Esophagus mucosa (tissue), 1 donor: ENCODE results near the gene RPS21. TPM values are rescaled to one million over a fixed set of nuclear protein-coding genes. Genes with fewer than 3 reads are reported as not detected.
A peak's percentile ranks its signal among the peaks of the same experiment; 100 is the strongest.

Experiments
- ATAC-seq: fragments of 200-7000 bp; cut with Tn5 transposase; one replicate; pipeline ENCODE4 v1.9.1; 2020
- total RNA-seq: library from RNA; stranded (reverse); gene quantifications from one replicate; pipeline ENCODE4 v1.2.4, GENCODE V29; 2023
- donor health status: DM: yes; HTN: yes; CAD: no.

The RPS21 gene
- total RNA-seq, 1 donor from 2014 or later: 1,745 TPM

DNA sequence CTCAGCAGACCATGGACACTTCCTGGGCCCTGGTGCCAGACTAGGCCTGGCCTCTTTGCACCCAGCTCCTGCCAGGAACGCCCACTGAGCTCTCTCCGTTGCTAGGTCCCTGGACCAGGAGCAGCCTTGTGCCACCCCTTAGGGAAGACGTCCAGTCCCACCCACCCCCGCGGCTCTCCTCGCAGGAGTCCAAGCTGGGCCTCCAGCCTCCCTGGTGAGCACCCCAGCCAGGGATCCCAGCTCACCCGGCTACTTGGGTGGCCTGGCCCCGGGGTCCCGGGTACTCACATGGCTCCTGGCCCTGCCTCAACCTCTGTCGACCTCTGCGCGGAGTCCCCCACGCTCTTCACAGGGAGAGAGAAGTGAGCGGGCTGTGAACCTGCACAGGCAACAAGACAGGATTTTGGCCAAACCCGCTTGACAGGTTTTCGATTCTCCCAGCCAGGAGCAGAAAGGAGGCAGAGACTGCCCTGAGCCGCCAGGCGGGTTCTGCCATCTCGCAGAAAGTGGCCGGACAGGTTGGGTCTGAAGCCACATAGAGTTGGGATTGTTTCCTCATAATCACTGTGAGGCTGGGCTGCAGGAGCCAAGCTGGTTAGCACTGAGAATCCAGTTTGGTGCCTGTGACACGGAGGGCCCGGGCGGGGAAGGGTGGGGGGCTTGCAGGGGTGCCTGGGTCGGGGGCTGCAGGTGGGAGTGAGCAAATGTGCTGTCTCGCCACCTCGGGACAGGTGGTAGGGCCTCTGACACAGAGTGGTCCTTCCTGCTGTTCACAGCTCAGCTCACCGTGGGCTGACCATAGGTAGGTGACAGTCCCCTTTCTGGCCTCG lies 40.5 kb downstream of the RPS21 start, which contains the start of gene RBBP8NL:
TSS of gene RBBP8NL (minus strand) at position 368 of the 830 bp plus-strand sequence. CDS start 7,892 bp downstream, outside the sequence.
- ATAC-seq: peak; percentile 91

GRCh38 chr20:62428002-62428372 lies 41.1 kb downstream of the RPS21 start:
- ATAC-seq: peak; percentile 23

DNA sequence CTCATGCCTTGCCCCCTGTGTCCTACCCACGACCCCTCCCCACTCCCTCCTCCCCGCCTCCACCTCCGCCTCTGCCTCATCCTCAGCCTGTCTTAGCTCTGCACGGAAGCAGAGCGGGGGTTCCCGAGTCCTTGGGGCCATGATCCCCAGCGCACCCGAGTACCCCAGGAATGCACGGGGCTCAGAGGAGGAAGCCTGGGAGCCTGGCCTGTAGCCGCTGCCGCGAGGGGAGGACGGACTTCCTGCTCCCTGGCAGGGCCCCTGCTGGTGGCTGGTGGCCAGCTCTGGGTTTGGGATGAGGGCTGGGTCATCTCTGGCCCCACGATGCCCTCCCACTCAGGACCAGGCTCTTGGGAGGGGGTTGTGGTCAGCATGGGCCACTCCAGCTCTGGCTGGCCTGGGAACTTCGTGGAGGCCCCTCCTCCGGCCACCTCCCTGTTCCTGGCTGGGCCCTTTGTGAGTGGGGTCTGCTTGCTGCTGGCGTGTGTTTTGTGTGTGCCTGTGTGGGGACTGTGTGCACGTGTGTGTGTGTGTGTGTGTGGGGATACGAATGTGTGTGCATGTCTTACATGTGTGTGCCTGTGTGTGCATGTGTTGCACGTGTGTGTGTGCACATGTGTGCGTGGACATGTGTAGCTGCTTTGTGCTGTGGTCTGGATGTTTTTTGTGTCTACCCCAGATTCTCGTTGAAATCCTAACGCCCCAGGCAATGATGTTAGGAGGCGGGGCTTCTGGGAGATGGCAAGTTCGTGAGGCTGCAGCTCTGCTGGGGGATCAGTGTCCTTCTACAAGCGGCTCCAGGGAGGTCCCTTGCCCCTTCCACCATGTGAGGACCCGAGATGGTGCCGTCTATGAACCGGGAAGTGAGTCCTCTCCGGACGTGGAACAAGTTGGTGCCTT lies 41.7 kb downstream of the RPS21 start:
- no peak for ATAC-seq

GRCh38 chr20:62429455-62430310 lies 42.8 kb downstream of the RPS21 start:
- ATAC-seq: no peak

DNA sequence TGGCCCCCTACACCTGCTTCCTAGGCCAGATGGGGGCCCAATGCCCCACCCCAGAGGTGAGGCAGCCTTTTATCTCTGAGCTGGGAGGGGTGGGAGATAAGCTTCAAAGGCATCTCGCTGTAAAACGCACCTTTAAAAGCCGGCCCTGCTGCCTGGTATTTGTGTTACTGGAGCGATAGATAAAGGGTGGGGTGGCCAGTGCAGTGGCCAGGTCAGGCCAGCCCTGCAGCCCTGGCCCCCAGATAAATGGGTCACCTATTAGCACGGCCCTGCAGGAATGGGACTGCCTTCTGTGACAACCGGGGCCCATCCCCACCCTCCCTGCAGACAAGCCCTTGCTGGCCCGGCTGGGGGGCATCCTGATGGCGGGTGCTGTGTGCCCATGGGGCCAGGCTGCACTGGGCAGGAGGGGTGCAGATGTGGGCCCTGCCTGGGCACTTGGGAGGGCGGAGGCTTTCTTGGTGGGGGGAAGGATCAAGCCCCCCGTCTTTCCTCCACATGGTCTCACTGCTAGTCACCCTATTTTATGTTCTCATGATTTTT lies 43.5 kb downstream of the RPS21 start:
- ATAC-seq: no peak

- no peak for ATAC-seq
These were observed 44.1 kb downstream of the RPS21 start for GRCh38 chr20:62430866-62431447.

- ATAC-seq: no peak
These were observed 47.0 kb downstream of the RPS21 start for GRCh38 chr20:62433658-62434497.

- ATAC-seq: no peak
These were observed 49.8 kb downstream of the RPS21 start for GRCh38 chr20:62436692-62437091.

GRCh38 chr20:62437496-62437895 lies 50.6 kb downstream of the RPS21 start:
- no peak for ATAC-seq

GRCh38 chr20:62437927-62438326 lies 51.0 kb downstream of the RPS21 start:
- ATAC-seq: no peak

Other genes starting within 250 kb of the RPS21 start
- gene PSMA7, start 243.7 kb upstream of the RPS21 start, total RNA-seq: 177 TPM
- gene SS18L1, start 243.3 kb upstream of the RPS21 start, total RNA-seq: 6.9 TPM
- 20.2 TPM for gene MTG2, start 204.1 kb upstream of the RPS21 start, total RNA-seq
- not detected for gene HRH3, start 166.8 kb upstream of the RPS21 start, total RNA-seq
- 58.5 TPM for gene OSBPL2, start 148.6 kb upstream of the RPS21 start, total RNA-seq
- 76.1 TPM for gene ADRM1, start 84.1 kb upstream of the RPS21 start, total RNA-seq
- 83.4 TPM for gene LAMA5, start 19.8 kb upstream of the RPS21 start, total RNA-seq
- 2.4 TPM for gene CABLES2, start 20.2 kb downstream of the RPS21 start, total RNA-seq
- gene RBBP8NL, start 40.4 kb downstream of the RPS21 start, total RNA-seq: 5.1 TPM
- not detected for gene GATA5, start 88.9 kb downstream of the RPS21 start, total RNA-seq